Measurements from ENCODE around the gene HADHB. TPM values are rescaled to one million over a fixed set of nuclear protein-coding genes. Genes with fewer than 3 reads are reported as not detected.
A peak's percentile ranks its signal among the peaks of the same experiment; 100 is the strongest.
"Not testable (repeated sequence)": the region's sequence is repeated elsewhere in the genome, so short reads cannot be mapped to it uniquely, and the experiment has no call there.

HADHB gene
- total RNA-seq, 2 donors from 2014 or later: 79.7 to 89.0 TPM

DNA sequence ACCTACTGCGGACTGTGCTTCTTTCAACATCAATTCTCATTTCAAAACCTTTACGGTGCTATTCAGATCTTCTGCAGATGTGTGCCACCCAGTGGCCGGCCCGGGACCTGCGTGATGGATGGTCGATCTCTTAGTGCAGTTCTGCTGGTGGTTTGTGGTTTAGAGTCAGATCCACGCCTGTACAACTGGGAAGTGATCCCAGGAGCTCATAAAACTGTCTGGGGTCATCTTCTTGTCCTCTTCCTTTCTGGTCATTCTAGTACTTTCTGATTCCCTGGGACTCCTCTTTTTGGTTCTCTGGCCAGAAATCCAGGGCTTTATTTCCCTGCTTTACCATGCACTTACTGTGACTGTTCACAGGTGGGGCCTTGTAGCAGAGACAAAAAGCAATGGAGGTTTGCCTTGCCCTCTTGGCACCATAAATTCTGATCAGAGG is 85.4 kb downstream of the HADHB start:
- DNase-seq (peak; percentile 86 to 88), ATAC-seq (replicated peaks in 1 of 2) (peak; percentile 95)
- H3K4me1 Mint-ChIP-seq (ENCODE audit: low read depth): peaks cover 29% of the 10 kb centered on the region
- H3K27me3 Mint-ChIP-seq (ENCODE audit: low read depth): no peaks in the 10 kb centered on the region
- H3K36me3 Mint-ChIP-seq (ENCODE audit: insufficient read depth in 2 of 2): no peaks in the 10 kb centered on the region
- H3K27ac Mint-ChIP-seq: no peak overlapping the region
- H3K4me3 Mint-ChIP-seq: peak overlapping the region in 1 of 2 donors; percentile 54
- H3K9me3 Mint-ChIP-seq: no peaks in the 10 kb centered on the region

- no peaks in the 10 kb centered on the region for H3K9me3 Mint-ChIP-seq
- DNase-seq: no peak
- H3K36me3 Mint-ChIP-seq (ENCODE audit: insufficient read depth in 2 of 2): no peaks in the 10 kb centered on the region
- H3K4me1 Mint-ChIP-seq (ENCODE audit: low read depth): peaks cover 29% of the 10 kb centered on the region
- H3K27ac Mint-ChIP-seq: no peak overlapping the region
- no peak overlapping the region for H3K4me3 Mint-ChIP-seq
- no peak for ATAC-seq (replicated peaks in 1 of 2)
- H3K27me3 Mint-ChIP-seq (ENCODE audit: low read depth): no peaks in the 10 kb centered on the region
These were observed 85.9 kb downstream of the HADHB start for GRCh38 chr2:26330604-26331003.

DNA sequence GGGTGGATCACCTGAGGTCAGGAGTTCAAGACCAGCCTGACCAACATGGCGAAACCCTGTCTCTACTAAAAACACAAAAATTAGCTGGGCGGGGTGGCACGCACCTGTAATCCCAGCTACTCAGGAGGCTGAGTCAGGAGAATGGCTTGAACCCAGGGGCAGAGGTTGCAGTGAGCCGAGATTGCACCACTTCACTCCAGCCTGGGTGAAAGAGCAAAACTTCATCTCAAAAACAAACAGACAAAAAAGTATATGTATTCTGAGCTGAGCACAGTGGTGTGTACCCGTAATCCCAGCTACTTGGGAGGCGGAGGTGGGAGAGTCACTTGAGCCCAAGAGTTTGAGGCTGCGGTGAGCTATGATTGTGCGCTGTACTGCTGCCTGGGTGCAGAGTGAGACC is 86.6 kb downstream of the HADHB start:
- not testable (repeated sequence) for DNase-seq; ATAC-seq (replicated peaks in 1 of 2); H3K27ac Mint-ChIP-seq; H3K9me3 Mint-ChIP-seq; H3K4me3 Mint-ChIP-seq; H3K36me3 Mint-ChIP-seq (ENCODE audit: insufficient read depth in 2 of 2); H3K27me3 Mint-ChIP-seq (ENCODE audit: low read depth)
- peaks cover 29% of the 10 kb centered on the region for H3K4me1 Mint-ChIP-seq (ENCODE audit: low read depth)

DNA sequence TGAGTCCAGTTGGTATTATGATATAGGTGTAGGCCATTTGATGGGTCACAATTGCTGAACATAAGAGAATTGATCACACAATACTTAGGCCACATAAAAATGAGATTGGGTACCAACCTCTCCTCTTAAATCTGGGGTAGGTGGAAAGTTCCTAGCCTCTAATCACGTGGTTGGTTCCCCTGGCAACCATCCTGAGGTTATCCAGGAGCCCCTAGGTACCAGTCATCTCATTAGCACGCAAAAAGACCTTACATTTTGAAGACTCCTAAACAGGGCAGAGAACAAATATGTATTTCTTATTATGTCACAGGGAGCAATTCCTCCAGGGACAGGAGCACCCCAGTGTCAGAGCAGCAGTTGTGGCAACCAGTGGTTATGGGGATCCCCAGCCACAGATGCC is 88.6 kb downstream of the HADHB start:
- ATAC-seq (replicated peaks in 1 of 2) (no peak), DNase-seq (no peak)
- Mint-ChIP-seq H3K27me3 (ENCODE audit: low read depth) (no peaks in the 10 kb centered on the region), H3K36me3 (ENCODE audit: insufficient read depth in 2 of 2) (no peaks in the 10 kb centered on the region), H3K4me1 (ENCODE audit: low read depth) (peaks cover 27% of the 10 kb centered on the region), H3K4me3 (no peak overlapping the region), H3K27ac (no peak overlapping the region), H3K9me3 (no peaks in the 10 kb centered on the region)

DNA sequence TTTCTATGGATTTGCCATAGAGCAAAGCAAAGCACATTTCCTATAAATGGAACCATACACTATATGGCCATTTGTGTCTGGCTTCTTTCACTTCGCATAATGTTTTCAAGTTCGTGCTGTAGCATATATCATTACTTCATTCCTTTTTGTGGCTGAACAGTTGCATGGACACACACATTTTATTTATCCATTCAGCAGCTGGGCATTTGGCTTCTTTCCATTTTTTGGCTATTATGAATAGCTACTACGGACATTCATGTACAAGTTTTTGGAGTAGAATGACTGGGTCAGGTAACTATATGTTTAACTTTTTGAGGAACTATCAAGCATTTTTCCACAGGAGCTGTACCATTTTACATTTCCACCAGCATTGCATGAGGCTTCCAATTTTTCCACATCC is 90.5 kb downstream of the HADHB start:
- Mint-ChIP-seq H3K4me1 (ENCODE audit: low read depth) (peaks cover 16% of the 10 kb centered on the region), H3K27me3 (ENCODE audit: low read depth) (no peaks in the 10 kb centered on the region), H3K9me3 (no peaks in the 10 kb centered on the region), H3K4me3 (no peak overlapping the region), H3K36me3 (ENCODE audit: insufficient read depth in 2 of 2) (no peaks in the 10 kb centered on the region), H3K27ac (no peak overlapping the region)
- DNase-seq (no peak), ATAC-seq (replicated peaks in 1 of 2) (no peak)

DNA sequence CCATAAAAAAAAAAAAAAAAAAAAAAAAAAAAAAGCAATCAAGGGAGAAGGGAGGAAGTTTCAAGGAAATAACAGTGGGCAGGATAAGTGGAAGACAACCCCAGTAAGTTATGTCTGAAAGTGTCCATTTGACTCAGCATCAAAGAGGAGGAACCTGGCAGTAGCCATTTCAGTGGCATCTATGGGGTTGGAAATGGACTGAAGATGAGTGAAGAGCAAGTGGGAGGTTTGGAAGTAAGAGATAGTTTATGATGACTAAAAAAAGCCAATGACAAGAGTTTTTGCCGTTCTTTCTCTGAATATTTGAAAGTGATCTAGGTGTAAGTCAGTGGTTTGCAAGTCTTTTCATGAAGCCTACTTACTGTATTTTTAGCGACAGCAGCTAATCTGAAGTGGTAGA is 92.0 kb downstream of the HADHB start:
- Mint-ChIP-seq H3K27me3 (ENCODE audit: low read depth) (no peaks in the 10 kb centered on the region), H3K36me3 (ENCODE audit: insufficient read depth in 2 of 2) (no peaks in the 10 kb centered on the region), H3K9me3 (no peaks in the 10 kb centered on the region), H3K4me3 (no peak overlapping the region), H3K27ac (no peak overlapping the region), H3K4me1 (ENCODE audit: low read depth) (peaks cover 12% of the 10 kb centered on the region)
- DNase-seq (no peak), ATAC-seq (replicated peaks in 1 of 2) (peak in 1 of 2 donors; percentile 61)

DNA sequence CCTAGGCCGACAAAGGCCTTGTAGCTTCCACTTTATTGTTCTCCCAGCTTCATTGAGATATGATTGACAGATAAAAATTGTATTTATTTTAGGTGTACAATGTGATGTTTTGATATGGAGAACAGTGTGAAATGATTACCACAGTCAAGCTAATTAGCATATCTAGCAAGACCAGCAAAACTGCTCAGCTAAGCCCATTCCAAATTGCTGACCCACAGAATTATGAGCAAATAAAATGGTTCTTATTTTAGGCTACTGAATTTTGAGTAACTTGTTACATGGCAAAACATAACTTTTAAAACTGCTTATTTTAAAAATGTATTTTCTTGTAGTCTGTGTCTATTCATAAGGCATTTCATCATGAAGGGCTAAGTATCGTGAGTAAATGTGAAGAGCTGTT is 92.6 kb downstream of the HADHB start:
- H3K36me3 Mint-ChIP-seq (ENCODE audit: insufficient read depth in 2 of 2): no peaks in the 10 kb centered on the region
- H3K4me3 Mint-ChIP-seq: no peak overlapping the region
- H3K27me3 Mint-ChIP-seq (ENCODE audit: low read depth): no peaks in the 10 kb centered on the region
- no peaks in the 10 kb centered on the region for H3K9me3 Mint-ChIP-seq
- H3K27ac Mint-ChIP-seq: no peak overlapping the region
- H3K4me1 Mint-ChIP-seq (ENCODE audit: low read depth): peaks cover 12% of the 10 kb centered on the region
- no peak for DNase-seq
- ATAC-seq (replicated peaks in 1 of 2): no peak

Other genes starting within 250 kb of the HADHB start
- 100 to 1,000 TPM; 137 to 147 TPM for gene RAB10, start 210.9 kb upstream of the HADHB start, total RNA-seq
- gene GAREM2, start 71.9 kb upstream of the HADHB start, total RNA-seq: 1 to 10 TPM; 1.4 to 1.9 TPM
- gene HADHA, start 307 bp upstream of the HADHB start, total RNA-seq: 100 to 1,000 TPM; 108 TPM
- gene SELENOI, start 101.2 kb downstream of the HADHB start, total RNA-seq: 10 to 100 TPM; 35.0 to 38.9 TPM
- gene ADGRF3, start 101.8 kb downstream of the HADHB start, total RNA-seq: 1 to 10 TPM; 2.4 to 4.8 TPM
- under 1 TPM in 1 of 2 donors, not detected in 1; 0.17 TPM for gene DRC1, start 157.0 kb downstream of the HADHB start, total RNA-seq
- gene OTOF, start 233.2 kb downstream of the HADHB start, total RNA-seq: 1 to 10 TPM; 1.6 to 4.7 TPM

Data from activated T-cell treated with anti-CD3 and anti-CD28 coated beads, Interleukin-2, amount 50 U/mL, for 72 hours (primary cell).